ENCODE data around the gene STAB1.

Gene STAB1

DNA sequence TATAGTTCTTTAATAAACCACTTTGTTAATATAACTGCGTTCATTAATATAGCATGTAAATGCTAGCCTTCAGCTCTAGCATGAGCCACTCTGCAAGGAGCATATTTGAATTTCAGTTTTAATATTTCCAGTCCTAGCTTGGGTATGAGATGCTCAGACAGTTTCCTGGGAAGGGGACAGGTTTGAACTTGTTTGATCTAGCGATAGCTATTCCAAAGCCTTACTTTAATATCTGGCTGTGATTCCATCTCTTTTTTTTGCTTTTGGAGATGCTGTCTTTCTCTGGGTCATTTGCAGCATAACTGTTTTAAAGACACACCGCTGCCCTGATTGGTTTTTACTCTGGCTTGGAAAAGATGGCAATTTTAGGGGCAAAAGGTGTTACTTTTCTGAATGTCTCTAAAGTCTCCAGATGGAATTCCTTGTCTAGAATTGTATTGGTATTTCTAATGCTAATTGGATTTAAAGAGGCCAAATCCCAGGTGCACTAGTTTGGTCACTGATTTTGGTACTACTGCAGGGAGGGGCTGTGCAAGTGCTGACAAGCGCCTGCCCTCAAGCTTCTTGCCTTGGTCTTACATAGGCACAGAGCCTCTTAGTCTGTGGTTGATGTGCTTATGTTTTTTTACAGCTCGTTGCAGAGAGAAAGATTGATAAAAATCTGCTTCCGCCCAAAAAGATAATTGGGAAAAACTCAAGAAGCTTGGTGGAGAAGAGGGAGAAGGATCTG is 36.9 kb upstream of the STAB1 start:
- no peak for DNase-seq

DNA sequence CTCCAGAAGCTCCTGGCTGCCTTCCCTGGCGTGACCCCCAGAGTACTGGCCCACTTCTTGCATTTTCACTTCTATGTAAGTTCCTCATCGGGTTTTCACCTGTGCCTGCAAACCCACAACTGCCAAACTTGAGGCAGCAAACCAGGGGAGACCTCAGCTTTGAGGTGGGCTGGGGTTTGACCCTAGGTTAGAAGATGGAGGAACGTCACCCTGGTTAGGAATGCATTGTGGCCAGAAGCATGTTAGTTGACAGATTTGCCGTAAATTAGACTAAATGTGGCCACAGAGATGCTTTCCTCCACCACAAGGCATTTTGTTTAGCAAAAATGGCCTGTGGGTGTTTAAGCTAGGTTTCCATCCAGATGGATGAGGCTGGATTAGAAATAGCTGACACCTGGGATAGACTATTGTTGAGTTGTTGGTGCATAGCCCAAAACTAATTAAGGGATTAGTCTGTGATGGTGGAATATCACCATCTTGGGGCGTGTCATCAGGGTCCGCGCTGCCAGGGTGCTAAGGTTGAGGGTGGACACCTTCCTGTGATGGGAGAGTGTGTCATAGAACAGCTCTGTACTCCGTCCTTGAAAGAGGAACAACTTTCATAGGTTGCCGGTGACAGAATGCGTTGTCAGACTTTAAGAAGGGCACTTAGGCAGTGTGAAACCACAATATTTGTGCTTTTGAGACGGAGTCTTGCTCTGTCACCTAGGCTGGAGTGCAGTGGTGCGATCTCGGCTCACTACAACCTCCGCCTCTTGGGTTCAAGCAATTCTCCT is 36.2 kb upstream of the STAB1 start:
- DNase-seq, result no peak

DNA sequence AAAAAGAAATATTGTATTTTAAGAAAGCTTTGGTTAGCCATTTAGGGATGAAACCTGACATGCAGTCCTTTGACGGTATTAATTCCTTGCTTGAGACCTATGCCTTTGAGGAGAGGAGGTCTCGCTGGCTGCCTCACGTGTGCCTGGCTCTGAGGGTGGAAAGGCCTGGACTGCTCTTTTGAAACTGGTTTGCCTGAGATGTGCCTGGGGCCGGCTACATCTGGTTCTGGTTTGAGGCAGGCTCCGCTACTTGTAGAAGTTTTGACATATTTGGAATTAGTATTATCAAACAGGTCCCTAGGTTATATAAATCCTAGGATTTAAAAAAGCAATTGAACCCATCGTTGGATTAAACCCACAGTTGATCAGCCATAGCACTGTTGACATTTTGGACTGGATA is 33.3 kb upstream of the STAB1 start:
- DNase-seq, result no peak

DNA sequence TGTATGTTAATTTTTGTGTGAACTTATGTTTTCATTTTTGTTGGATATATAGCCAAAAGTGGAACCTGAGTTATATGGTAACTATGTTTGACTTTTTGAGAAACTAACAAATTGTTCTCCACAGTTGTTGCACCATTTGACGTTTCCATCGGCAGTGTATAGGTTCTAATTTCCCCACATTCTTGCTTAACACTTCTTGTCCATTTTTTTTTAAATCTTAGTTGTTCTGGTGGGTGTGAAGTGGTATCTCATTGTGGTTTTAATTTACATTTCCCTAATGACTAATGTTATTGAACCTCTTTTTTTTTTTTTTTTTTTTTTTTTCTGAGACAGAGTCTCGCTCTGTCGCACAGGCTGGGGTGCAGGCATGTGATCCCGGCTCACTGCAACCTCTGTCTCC is 31.7 kb upstream of the STAB1 start:
- DNase-seq, result no peak

DNA sequence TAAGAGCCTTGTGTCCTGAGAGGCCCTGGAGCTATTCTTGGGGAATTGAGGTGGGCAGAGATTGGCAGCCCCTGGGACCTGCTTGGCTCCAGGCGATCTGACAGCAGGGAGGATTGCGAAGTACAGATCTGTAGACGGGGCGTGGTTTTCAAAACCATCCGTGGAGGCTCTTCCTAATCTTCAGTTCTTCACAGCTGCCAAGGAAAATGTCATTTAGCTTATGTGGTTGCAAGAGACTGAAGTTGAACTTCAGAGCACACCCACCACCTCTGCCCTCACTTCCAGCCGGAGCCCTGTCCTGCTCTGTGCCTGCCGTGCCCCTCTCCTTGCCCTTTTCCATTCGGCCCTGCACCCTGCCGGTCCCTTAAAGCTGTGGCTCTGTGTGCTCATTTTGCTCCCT is 26.8 kb upstream of the STAB1 start:
- no peak for DNase-seq

DNA sequence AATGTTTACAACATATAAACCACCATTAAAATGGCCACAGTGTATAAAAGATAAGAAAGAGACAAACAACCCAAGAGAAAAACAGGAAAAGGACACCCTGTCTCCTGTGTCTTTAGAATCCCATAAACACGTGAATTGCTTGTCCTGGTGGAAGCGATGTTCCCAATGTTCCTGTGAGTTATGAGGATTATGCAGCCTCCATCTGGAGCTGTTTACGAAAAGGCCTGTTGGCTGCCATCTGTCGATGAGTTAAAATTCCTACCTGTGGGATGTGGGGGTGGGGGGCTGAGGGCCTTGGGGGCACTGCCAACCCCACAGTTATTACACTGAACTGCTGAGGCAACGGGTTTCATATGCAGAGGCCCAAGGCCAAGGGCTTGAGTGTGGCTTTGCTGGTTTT is 26.1 kb upstream of the STAB1 start:
- DNase-seq, result no peak

DNA sequence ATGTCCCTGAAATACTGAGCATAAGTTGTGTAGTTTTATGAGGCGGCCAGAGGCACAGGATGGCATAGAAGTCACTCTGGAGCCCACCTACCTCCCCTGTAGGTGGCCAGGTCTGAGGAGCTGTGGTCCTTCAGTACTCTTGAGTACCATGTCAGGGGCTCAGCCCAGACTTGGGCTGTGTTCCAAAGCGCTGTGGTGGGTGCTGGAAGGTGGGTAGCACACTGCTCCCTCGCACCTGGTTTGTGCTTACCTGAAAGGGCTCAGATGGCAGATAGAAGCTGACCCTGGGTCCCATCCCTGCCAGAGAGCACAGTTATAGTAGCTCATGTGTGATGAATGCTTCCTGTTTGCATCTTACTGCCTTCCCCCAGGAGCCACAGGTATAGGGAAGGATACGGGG is 24.2 kb upstream of the STAB1 start:
- no peak for DNase-seq

DNA sequence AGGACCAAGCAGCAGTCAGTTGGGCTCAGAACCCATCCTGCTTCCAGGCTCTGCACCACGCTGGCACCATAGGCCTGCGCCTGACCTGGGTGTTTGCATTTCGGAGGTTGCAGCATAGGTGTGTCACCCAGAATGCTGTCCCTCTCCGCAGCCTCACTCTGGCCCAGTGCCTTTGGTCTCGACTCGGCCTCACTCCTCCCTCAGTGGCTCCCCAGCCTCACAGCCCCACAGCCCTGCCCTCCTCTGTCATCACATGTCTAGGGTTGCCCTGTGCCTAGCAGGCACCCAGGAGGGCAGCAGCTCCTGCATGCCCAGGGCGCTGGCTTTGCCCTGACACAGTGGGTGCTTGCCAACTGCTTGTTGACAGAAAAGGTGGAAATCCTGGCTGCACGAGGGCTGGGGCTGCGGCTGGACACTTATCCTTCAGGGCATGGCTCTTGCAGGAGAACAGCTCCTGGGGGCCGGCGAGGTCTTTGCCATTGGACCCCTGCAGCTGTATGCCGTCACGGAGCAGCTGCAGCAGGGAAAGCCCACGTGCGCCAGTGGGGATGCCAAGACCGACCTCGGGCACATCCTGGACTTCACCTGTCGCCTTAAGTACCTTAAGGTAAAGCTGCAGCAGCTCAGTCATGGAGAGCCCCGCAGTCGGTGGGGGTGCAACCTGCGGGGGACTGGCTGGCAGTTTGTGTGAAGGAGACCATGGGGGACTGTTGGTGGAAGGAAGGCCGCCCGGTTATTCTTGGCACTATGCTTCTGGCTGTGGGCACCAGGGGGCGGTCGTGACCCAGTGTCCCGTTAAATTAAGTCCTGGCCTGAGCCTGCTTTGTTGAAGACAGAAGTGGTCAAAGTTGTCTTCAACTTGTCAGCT is 23.5 kb upstream of the STAB1 start:
- DNase-seq, result no peak

DNA sequence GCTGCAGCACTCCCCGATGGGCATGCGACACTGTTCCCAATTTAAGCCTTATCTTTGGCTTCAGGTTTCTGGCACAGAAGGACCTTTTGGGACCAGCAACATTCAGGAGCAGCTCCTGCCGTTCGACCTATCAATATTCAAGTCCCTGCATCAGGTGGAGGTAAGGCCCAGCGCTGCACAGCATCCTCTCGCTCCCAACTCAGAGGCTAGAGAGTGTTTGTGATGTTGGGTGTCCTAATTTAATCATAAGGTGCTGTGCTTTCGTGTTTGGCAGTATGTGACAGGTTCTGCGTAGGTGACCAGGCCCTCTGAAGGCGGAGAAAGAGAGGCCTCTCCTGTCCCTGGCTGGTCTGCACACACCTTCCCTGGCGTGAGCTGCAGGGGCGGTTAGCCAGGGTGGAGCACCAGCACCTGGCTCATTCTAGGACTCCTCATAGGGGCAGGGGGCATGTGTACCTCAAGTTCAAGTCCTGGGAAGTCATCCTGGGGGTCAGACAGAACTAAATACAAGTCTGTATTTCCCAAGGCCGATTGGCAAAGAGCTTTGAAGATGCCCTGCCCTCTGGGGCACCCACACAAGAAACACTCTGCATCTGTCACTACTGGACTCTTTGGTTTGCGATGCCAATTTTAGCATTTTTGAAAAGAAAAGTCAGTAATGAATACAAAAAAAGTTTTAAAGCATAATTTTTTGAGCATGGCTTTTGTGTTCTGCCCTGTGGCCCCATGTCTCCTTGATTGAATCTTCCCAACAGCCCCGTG is 22.7 kb upstream of the STAB1 start:
- DNase-seq, result no peak

DNA sequence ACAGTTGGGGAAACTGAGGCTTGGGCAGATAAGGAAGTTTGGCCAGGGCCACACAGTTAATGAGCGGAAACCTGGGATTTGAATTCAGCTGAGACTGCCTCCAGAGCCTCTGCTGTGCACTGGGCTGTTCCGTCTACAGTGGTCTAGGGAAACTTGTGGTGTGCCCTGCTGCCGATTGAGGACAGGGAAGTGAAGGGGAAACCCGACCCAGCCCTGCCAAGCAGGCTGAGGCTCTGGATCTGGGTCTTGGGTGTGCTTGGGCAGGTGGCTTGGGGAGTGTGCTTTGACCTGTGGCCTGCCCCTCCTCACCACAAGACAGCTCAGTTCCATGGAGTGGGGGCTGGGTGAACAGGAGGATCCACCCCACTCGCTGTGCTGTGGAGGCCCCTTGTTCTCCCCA is 22.1 kb upstream of the STAB1 start:
- no peak for DNase-seq

DNA sequence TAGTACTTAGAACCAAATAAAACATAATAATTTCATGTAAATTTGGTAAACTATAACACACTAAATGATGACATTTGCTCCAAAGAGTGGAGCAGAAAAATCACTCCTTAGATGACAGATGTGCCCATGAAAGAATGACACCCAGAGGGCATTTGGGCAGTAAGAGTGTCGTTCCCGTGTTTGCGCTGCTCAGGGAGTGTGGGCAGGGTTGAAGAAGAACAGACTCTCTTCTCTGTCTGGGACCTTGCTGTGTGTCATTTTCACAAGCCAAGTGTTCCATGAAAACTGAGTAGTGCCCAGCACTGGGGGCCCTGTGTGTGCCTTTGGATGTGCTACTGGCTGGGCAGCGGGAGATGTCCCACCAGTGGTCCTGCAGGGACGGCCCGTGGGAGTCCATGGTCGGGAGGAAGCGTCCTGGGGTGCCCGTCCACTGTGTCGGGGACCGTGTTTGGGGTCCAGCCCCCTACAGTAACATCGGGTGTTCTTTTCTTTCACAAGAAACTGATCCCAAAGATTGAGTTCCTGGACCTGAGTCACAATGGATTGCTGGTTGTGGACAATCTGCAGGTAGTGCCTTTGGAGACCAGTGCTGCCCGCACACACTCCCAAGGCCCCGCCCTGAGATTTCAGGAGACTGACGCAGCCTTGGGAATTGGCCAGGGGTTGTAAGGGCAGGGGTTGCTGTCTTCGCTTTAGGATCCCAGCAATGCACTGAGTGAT is 17.9 kb upstream of the STAB1 start:
- no peak for DNase-seq

DNA sequence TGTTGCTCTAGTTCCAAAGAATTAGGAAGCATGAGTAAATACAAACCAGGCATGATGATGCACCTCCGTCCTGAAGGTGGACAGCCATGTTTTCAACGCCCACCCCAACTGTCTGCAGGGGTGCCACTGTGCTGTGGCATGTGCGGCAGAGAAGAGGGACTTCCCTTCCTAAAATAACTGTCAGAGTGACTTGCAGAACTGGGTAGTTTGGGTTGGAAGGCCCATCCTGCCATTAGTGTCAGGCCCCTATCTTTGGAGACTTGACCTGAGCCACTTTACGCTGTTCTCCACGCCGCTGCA is 17.4 kb upstream of the STAB1 start:
- no peak for DNase-seq

DNA sequence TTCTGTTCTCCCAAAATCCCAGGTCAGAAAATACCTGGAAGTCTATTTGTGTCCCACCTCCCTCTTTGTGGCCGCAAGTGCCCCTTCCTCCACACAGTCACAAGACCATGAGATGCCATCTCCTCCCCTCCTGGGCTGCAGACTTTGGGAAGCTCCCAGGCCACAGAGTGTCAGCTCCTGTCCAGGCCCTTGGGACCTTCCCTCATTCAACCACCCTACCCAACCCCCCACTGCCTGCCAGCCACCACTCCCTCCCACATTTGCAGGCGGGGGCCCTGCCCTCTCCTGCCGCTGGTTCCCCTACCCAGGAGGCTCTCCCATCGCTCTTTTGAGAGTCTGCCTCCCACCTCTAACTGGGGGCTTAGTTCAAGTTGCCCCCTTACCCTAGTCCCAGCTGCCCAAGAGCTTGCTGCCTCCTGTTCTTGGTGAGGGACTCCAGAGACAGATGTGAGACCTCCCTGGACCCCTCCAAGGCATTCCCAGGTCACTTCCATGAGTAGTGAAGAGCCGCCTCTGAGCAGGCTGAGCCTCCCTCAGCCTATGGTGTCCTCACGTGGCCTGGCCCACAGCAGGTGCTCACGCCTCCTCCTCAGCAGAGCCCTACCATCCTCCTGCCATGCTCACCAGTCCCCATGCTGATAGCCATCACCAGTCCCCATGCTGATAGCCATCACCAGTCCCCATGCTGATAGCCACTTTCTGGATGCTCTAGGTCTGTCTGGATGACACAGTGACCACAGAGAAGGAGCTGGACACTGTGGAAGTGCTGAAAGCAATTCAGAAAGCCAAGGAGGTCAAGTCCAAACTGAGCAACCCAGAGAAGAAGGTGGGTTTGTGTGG is 15.9 kb upstream of the STAB1 start:
- DNase-seq, result no peak

DNA sequence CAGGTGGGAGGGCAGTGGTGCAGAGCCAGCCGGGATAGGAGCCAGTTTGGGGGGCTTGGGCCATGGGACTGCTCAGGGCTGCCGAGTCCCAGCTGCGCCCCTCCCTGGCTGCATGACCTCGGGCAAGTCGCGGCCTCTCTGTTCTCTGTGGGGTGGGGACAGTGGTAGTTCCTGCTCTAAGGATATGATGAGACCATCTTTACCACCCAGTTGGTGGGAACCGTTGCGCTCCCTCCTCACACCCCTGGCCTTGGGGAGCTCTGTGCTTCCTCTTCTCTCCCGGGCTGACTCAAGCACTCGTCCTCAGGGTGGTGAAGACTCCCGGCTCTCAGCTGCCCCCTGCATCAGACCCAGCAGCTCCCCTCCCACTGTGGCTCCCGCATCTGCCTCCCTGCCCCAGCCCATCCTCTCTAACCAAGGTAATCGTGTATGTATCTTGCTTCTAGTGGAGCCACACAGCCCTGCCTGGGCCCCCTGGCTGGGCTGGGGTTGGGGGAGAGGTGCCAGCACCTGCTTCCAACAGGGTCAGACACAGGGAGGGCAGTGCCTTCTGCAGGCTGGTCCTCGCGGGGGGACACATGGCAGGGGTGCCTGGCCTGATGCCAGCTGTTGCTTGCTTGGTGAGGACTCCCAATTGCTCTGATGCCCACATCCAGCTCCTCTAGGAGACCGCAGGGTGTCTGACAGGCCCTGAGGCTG is 15.1 kb upstream of the STAB1 start:
- DNase-seq, result no peak

DNA sequence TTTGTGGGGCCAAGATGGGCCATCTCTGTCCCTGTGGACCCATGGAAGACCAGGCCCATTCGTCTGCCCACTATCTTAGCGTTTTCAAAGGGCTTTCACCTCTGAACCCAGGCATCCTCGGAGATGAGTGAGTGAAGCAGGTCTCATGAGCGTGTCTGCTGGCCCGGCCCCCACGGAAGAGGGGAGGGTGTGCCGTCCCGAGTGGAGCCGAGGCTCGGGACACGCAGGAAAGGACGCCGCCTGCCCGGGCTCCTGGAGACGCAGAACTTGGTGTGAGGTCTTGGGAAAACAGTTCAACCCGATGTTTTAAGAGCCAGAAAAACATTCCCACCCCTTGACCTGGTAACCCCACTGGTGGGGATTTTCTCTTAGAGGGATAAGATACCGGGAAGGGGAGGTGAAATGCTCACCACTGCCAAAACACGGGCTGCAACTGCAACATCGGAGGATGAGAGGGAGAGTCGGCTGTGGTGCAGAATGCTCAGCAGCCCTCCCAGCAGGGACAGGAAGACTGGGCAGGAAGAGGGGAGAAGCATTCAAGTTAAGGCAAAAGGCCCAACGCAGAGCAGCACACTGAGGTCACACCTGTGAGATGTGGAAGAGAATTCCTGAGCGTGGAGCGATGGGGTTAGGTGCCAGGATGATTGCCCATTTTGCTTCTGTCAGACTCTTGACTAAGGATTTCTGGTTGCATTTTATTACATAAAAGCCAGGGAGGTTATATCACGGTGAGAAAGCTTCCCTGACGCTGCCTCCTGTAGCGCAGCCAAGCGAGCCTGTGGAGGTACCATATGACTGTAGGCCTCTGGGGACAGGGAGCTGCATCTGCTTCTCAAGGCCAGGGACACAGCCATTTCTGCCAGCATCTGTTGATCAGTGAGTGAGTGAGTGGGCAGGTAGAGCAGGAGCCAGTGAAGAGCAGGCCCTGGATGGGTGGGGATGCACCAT is 14.1 kb upstream of the STAB1 start:
- DNase-seq, result no peak

DNA sequence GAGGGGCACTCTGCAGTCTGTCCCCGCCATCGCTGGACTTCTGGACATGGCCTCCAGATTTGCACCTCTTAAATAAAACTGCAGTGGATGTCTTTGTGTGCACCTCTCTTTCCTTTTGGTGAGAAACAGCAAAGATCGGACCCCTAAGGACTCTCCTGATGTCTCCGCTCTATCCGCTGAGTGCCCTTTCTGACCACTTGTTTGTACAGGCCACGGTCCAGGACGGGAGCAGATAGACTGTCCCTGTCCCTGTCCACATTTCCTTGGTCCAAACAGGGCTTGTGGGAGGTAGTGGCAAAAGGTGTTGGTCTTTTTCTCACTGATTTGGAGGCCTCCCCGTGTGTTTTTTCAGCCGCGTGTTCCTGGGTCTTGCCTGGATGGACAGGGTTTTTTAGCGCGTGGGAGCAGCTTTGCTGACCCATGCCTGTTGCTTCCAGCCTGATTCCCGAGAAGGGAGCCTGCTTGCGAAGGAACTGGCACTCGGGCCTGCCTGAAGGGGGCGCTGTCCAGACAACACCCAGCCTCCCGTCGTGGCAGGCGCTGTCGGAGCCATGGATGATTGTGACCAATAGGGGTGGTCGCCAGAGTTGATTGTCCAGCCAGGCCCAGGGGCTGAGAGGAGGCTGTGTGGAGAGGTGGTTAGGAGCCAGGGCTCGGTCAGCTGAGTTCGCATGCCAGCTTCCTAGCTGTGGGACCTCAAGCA is 13.2 kb upstream of the STAB1 start:
- DNase-seq, result no peak

DNA sequence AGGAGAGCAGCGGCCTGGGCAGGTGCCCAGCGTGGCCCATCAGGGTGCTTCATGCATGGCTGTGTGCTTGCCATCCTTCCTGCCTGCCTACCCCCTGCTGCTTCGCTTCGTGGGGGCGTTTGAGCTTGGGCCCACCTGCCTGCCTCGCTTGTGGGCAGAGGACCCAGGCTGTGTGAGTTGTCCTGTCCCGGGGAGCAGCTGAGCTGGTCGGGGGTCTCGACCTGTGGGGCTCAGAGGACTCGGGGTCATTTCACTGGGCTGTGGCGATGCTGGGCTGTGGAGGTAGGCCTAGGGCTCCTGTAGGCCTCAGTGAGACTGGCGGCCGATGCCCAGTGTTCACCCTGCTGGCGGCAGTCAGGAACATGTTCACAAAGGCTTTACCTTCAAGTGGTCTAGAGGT is 12.1 kb upstream of the STAB1 start:
- no peak for DNase-seq

DNA sequence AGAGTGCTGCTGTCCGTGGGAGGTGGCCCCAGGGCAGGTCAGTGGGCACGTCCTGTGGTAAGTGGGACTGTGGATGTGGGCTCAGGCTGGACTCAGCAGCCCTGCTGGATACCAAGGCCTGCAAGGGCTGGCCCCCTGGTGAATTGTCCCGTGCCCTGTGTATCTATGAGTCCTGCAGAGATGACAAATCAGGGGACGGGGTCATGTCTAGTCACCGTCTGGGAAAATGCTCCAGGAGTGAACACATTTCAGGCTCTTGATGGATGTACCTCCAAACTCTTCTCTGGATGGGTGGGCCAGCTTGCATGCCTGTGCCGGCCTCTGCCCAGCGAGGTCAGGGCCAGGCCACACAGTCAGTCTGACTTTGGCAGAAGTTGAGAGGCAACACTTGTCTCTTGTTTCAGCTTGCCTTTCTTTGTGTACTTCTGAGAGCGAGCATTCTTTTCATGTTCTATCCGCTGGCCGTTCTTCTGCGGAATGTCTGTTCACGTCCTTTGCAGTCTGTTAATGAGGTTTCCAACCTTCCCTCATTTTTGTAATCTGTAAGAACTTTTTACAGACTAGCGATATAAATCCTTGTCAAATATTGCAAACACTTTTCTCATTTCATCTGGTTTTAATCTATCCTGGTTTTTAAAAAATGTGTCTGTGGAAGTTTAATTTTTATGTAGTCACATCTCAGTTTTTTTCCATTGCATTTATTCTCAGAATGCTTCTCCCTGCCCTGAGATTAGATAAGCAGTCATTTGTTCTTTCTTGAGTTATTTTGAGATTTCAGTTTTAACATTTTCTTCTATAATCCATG is 11.4 kb upstream of the STAB1 start:
- DNase-seq, result no peak
